WTC11 (cell line): ENCODE results near the gene CEP250. TPM values are rescaled to one million over a fixed set of nuclear protein-coding genes. Genes with fewer than 3 reads are reported as not detected.

ENCODE experiments used
- ATAC-seq: fragments of 200-7000 bp; cut with Tn5 transposase; 2 replicates; pipeline ENCODE4 v1.10.0; 2021; ENCODE audit warnings: mild to moderate bottlenecking, moderate library complexity
- CTCF ChIA-PET: fragments of 300-600 bp; sonication (Branson Sonifier 250); formaldehyde crosslinking; loops from one replicate; lab custom pipeline; 2021; ENCODE audit warnings: antibody characterized with exemption; lab: Charles Lee
- POLR2A ChIA-PET: fragments of 350-600 bp; sonication (Branson Sonifier 250); formaldehyde crosslinking; loops from one replicate; lab custom pipeline; 2021; ENCODE audit warnings: antibody characterized with exemption; lab: Charles Lee
- DNase-seq: peaks from one replicate; pipeline ENCODE4 v3.0.0; 2021; ENCODE audit warnings: low spot score
- H3K27ac Mint-ChIP-seq: 2 replicates; pipeline ENCODE4 v1.8.0; 2021; ENCODE audit warnings: mixed read lengths
- H3K27me3 Mint-ChIP-seq: 2 replicates; pipeline ENCODE4 v1.8.0; 2021; ENCODE audit warnings: low read depth, mild to moderate bottlenecking, moderate library complexity, mixed read lengths
- H3K36me3 Mint-ChIP-seq: 2 replicates; pipeline ENCODE4 v1.8.0; 2021; ENCODE audit warnings: mixed read lengths
- H3K4me1 Mint-ChIP-seq: 2 replicates; pipeline ENCODE4 v1.8.0; 2022; ENCODE audit warnings: mixed read lengths
- H3K4me3 Mint-ChIP-seq: 2 replicates; pipeline ENCODE4 v1.8.0; 2021; ENCODE audit warnings: mild to moderate bottlenecking, moderate library complexity, mixed read lengths
- H3K9me3 Mint-ChIP-seq: 2 replicates; pipeline ENCODE4 v1.8.0; 2021; ENCODE audit warnings: mixed read lengths
- CBFB ChIP-seq: sonication (generic); formaldehyde crosslinking; IDR thresholded peaks from 2 replicates; pipeline ENCODE4 v1.8.1; 2022; ENCODE audit warnings: mild to moderate bottlenecking, low read depth, missing genetic modification reagents
- ESRRA ChIP-seq: sonication (generic); formaldehyde crosslinking; IDR thresholded peaks from 2 replicates; pipeline ENCODE4 v1.8.1; 2022; ENCODE audit warnings: mild to moderate bottlenecking, missing genetic modification reagents, borderline replicate concordance
- FOXJ3 ChIP-seq: sonication (generic); formaldehyde crosslinking; IDR thresholded peaks from 2 replicates; pipeline ENCODE4 v1.9.0; 2021; ENCODE audit warnings: missing genetic modification reagents, mild to moderate bottlenecking, borderline replicate concordance
- FOXP1 ChIP-seq: sonication (generic); formaldehyde crosslinking; IDR thresholded peaks from 2 replicates; pipeline ENCODE4 v1.8.0; 2022; ENCODE audit warnings: missing genetic modification reagents, mild to moderate bottlenecking, moderate library complexity, borderline replicate concordance
- IRF2 ChIP-seq: sonication (generic); formaldehyde crosslinking; IDR thresholded peaks from 2 replicates; pipeline ENCODE4 v1.8.0; 2022; ENCODE audit warnings: low read depth, missing genetic modification reagents, borderline replicate concordance
- MXD4 ChIP-seq: fragments of 250-450 bp; sonication (Bioruptor Pico); IDR thresholded peaks from 2 replicates; pipeline ENCODE4 v1.8.0; 2021; ENCODE audit warnings: mild to moderate bottlenecking, moderate library complexity, borderline replicate concordance
- NFYB ChIP-seq: sonication (generic); formaldehyde crosslinking; conservative IDR thresholded peaks from 2 replicates; pipeline ENCODE4 v1.8.0; 2022; ENCODE audit warnings: low read depth, missing genetic modification reagents
- NR3C1 ChIP-seq: sonication (generic); formaldehyde crosslinking; conservative IDR thresholded peaks from 2 replicates; pipeline ENCODE4 v1.8.1; 2023; ENCODE audit warnings: low read depth, mild to moderate bottlenecking, missing genetic modification reagents
- PRRX2 ChIP-seq: fragments of 250-450 bp; sonication (Bioruptor Pico); IDR thresholded peaks from 2 replicates; pipeline ENCODE4 v1.8.0; 2021; ENCODE audit warnings: mild to moderate bottlenecking
- SMAD3 ChIP-seq: sonication (generic); formaldehyde crosslinking; IDR thresholded peaks from 2 replicates; pipeline ENCODE4 v1.8.0; 2022; ENCODE audit warnings: missing genetic modification reagents, mild to moderate bottlenecking, borderline replicate concordance
- SMAD4 ChIP-seq: sonication (generic); formaldehyde crosslinking; IDR thresholded peaks from 2 replicates; pipeline ENCODE4 v1.8.0; 2022; ENCODE audit warnings: mild to moderate bottlenecking, missing genetic modification reagents
- TEAD1 ChIP-seq: sonication (generic); formaldehyde crosslinking; IDR thresholded peaks from 2 replicates; pipeline ENCODE4 v1.8.0; 2022; ENCODE audit warnings: mild to moderate bottlenecking, missing genetic modification reagents
- ZBTB21 ChIP-seq: sonication (generic); formaldehyde crosslinking; IDR thresholded peaks from 2 replicates; pipeline ENCODE4 v1.8.1; 2023; ENCODE audit warnings: mild to moderate bottlenecking, missing genetic modification reagents, borderline replicate concordance
- ZNF138 ChIP-seq: sonication (generic); formaldehyde crosslinking; conservative IDR thresholded peaks from 2 replicates; pipeline ENCODE4 v1.8.1; 2022; ENCODE audit warnings: mild to moderate bottlenecking, moderate library complexity, missing genetic modification reagents
- ZNF232 ChIP-seq: sonication (generic); formaldehyde crosslinking; IDR thresholded peaks from 2 replicates; pipeline ENCODE4 v1.8.0; 2022; ENCODE audit warnings: mild to moderate bottlenecking, missing genetic modification reagents
- total RNA-seq: library from RNA; stranded (reverse); gene quantifications from 3 replicates; pipeline ENCODE4 v1.2.3, GENCODE V29; 2021
- TF ChIP-seq, protein P1 (sequence below): fragments of 200-600 bp; IDR thresholded peaks from 2 replicates; pipeline ENCODE4 v1.8.0; 2022; ENCODE audit warnings: antibody characterized with exemption
- TF ChIP-seq, protein P2 (sequence below): sonication (generic); formaldehyde crosslinking; IDR thresholded peaks from 2 replicates; pipeline ENCODE4 v1.8.1; 2023; ENCODE audit warnings: mild to moderate bottlenecking, missing genetic modification reagents
- TF ChIP-seq, protein P3 (sequence below): sonication (generic); formaldehyde crosslinking; IDR thresholded peaks from 2 replicates; pipeline ENCODE4 v1.8.1; 2023; ENCODE audit warnings: mild to moderate bottlenecking, missing genetic modification reagents
- TF ChIP-seq, protein P4 (sequence below): sonication (generic); formaldehyde crosslinking; IDR thresholded peaks from 2 replicates; pipeline ENCODE4 v1.8.0; 2023; ENCODE audit warnings: mild to moderate bottlenecking, missing genetic modification reagents
- TF ChIP-seq, protein P5 (sequence below): sonication (generic); formaldehyde crosslinking; IDR thresholded peaks from 2 replicates; pipeline ENCODE4 v1.8.1; 2023; ENCODE audit warnings: mild to moderate bottlenecking, missing genetic modification reagents, moderate library complexity
- TF ChIP-seq, protein P6 (sequence below): fragments of 250-450 bp; sonication (Bioruptor Pico); IDR thresholded peaks from 2 replicates; pipeline ENCODE4 v2.1.2; 2022; ENCODE audit warnings: mild to moderate bottlenecking, moderate library complexity
- TF ChIP-seq, protein P7 (sequence below): sonication (generic); formaldehyde crosslinking; IDR thresholded peaks from 2 replicates; pipeline ENCODE4 v1.8.0; 2023; ENCODE audit warnings: missing genetic modification reagents
- TF ChIP-seq, protein P8 (sequence below): fragments of 250-450 bp; sonication (Bioruptor Pico); IDR thresholded peaks from 2 replicates; pipeline ENCODE4 v1.9.0; 2021; ENCODE audit warnings: mild to moderate bottlenecking

CEP250 gene
- total RNA-seq, 1 experiment from 2014 or later = 63.1 TPM

DNA sequence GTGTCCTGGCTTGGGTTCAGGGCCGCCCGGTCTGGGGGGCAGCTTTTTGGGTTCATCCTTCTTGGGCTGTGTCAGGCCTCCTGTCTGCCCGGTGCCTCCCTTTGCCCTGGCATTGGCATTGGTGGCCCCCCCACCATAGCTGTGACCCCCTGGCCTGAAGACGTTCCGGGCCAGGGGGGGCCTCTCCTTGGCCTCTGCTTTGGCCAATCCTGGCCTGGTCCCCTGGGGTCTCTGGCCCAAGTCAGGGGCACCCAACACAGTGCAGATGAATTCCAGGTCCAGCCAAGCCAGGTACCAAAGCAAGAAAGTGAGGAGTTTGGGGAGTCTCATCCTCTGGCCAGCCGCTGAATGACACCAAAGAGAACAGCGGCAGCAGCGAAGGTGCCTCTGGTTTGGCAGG lies 17.8 kb upstream of the CEP250 start:
- CTCF ChIA-PET = interaction anchor here (0.8 to 3.0 kb wide), 2 partner anchors 10 to 96 kb away, joined by 3 to 28 read pairs; no protein-coding TSS in a partner anchor
- Mint-ChIP-seq H3K27ac (no peak overlapping the region), H3K36me3 (no peaks in the 10 kb centered on the region), H3K9me3 (no peaks in the 10 kb centered on the region), H3K4me1 (peaks cover 34% of the 10 kb centered on the region), H3K4me3 (no peak overlapping the region), H3K27me3 (no peaks in the 10 kb centered on the region; the same call in 1 of the 2 replicates)
- no peak for DNase-seq
- ATAC-seq = no peak
- TF ChIP-seq, protein P1, sequence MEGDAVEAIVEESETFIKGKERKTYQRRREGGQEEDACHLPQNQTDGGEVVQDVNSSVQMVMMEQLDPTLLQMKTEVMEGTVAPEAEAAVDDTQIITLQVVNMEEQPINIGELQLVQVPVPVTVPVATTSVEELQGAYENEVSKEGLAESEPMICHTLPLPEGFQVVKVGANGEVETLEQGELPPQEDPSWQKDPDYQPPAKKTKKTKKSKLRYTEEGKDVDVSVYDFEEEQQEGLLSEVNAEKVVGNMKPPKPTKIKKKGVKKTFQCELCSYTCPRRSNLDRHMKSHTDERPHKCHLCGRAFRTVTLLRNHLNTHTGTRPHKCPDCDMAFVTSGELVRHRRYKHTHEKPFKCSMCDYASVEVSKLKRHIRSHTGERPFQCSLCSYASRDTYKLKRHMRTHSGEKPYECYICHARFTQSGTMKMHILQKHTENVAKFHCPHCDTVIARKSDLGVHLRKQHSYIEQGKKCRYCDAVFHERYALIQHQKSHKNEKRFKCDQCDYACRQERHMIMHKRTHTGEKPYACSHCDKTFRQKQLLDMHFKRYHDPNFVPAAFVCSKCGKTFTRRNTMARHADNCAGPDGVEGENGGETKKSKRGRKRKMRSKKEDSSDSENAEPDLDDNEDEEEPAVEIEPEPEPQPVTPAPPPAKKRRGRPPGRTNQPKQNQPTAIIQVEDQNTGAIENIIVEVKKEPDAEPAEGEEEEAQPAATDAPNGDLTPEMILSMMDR = no peak
- TF ChIP-seq FOXP1 = no peak
- no peak for TF ChIP-seq ZBTB21 (CRISPR knock-in tag)
- TF ChIP-seq SMAD3 (CRISPR knock-in tag) = no peak
- no peak for TF ChIP-seq TEAD1 (CRISPR knock-in tag)
- no peak for TF ChIP-seq SMAD4 (CRISPR knock-in tag)
- no peak for TF ChIP-seq NFYB
- TF ChIP-seq ZNF138 = no peak
- TF ChIP-seq, protein P2, sequence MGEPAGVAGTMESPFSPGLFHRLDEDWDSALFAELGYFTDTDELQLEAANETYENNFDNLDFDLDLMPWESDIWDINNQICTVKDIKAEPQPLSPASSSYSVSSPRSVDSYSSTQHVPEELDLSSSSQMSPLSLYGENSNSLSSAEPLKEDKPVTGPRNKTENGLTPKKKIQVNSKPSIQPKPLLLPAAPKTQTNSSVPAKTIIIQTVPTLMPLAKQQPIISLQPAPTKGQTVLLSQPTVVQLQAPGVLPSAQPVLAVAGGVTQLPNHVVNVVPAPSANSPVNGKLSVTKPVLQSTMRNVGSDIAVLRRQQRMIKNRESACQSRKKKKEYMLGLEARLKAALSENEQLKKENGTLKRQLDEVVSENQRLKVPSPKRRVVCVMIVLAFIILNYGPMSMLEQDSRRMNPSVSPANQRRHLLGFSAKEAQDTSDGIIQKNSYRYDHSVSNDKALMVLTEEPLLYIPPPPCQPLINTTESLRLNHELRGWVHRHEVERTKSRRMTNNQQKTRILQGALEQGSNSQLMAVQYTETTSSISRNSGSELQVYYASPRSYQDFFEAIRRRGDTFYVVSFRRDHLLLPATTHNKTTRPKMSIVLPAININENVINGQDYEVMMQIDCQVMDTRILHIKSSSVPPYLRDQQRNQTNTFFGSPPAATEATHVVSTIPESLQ (CRISPR knock-in tag) = no peak
- TF ChIP-seq, protein P3, sequence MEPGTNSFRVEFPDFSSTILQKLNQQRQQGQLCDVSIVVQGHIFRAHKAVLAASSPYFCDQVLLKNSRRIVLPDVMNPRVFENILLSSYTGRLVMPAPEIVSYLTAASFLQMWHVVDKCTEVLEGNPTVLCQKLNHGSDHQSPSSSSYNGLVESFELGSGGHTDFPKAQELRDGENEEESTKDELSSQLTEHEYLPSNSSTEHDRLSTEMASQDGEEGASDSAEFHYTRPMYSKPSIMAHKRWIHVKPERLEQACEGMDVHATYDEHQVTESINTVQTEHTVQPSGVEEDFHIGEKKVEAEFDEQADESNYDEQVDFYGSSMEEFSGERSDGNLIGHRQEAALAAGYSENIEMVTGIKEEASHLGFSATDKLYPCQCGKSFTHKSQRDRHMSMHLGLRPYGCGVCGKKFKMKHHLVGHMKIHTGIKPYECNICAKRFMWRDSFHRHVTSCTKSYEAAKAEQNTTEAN (CRISPR knock-in tag) = no peak
- no peak for TF ChIP-seq PRRX2 (CRISPR knock-in tag)
- no peak for TF ChIP-seq MXD4
- no peak for TF ChIP-seq ESRRA (CRISPR knock-in tag)
- TF ChIP-seq, protein P4, sequence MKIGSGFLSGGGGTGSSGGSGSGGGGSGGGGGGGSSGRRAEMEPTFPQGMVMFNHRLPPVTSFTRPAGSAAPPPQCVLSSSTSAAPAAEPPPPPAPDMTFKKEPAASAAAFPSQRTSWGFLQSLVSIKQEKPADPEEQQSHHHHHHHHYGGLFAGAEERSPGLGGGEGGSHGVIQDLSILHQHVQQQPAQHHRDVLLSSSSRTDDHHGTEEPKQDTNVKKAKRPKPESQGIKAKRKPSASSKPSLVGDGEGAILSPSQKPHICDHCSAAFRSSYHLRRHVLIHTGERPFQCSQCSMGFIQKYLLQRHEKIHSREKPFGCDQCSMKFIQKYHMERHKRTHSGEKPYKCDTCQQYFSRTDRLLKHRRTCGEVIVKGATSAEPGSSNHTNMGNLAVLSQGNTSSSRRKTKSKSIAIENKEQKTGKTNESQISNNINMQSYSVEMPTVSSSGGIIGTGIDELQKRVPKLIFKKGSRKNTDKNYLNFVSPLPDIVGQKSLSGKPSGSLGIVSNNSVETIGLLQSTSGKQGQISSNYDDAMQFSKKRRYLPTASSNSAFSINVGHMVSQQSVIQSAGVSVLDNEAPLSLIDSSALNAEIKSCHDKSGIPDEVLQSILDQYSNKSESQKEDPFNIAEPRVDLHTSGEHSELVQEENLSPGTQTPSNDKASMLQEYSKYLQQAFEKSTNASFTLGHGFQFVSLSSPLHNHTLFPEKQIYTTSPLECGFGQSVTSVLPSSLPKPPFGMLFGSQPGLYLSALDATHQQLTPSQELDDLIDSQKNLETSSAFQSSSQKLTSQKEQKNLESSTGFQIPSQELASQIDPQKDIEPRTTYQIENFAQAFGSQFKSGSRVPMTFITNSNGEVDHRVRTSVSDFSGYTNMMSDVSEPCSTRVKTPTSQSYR (CRISPR knock-in tag) = no peak
- POLR2A ChIA-PET = interaction anchor here (0.6 to 1.2 kb wide), 2 partner anchors 17 to 411 kb away, joined by 3 to 4 read pairs; no protein-coding TSS in a partner anchor

DNA sequence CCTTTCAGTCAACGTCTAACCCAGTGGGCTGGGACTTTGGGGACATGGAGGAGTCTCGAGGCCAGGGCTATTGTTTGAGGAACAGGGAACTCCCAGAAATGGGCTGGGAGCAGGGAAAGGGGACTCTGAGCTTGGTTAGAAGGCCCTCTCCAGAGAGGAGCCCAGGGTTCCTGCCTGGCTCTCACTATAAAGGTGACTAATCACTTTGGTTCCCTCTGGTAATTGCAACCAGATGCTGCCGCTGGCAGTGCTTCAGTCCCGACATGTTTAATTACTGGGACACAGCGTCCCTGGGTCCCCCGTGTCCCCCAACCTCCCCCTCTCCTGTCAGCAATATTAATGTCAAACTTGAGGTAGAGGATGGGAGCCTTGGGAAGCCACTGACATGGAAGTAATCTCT lies 12.4 kb upstream of the CEP250 start:
- no peak overlapping the region for H3K4me3 Mint-ChIP-seq
- ATAC-seq = no peak
- H3K27ac Mint-ChIP-seq = no peak overlapping the region
- H3K4me1 Mint-ChIP-seq = peaks cover 17% of the 10 kb centered on the region
- no peak for DNase-seq
- H3K27me3 Mint-ChIP-seq = no peaks in the 10 kb centered on the region
- TF ChIP-seq IRF2 (CRISPR knock-in tag) = no peak
- TF ChIP-seq, protein P5, sequence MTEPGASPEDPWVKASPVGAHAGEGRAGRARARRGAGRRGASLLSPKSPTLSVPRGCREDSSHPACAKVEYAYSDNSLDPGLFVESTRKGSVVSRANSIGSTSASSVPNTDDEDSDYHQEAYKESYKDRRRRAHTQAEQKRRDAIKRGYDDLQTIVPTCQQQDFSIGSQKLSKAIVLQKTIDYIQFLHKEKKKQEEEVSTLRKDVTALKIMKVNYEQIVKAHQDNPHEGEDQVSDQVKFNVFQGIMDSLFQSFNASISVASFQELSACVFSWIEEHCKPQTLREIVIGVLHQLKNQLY = no peak
- TF ChIP-seq NR3C1 = no peak
- no peak for TF ChIP-seq CBFB (CRISPR knock-in tag)
- TF ChIP-seq, protein P6, sequence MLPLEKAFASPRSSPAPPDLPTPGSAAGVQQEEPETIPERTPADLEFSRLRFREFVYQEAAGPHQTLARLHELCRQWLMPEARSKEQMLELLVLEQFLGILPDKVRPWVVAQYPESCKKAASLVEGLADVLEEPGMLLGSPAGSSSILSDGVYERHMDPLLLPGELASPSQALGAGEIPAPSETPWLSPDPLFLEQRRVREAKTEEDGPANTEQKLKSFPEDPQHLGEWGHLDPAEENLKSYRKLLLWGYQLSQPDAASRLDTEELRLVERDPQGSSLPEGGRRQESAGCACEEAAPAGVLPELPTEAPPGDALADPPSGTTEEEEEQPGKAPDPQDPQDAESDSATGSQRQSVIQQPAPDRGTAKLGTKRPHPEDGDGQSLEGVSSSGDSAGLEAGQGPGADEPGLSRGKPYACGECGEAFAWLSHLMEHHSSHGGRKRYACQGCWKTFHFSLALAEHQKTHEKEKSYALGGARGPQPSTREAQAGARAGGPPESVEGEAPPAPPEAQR = no peak
- TF ChIP-seq, protein P7, sequence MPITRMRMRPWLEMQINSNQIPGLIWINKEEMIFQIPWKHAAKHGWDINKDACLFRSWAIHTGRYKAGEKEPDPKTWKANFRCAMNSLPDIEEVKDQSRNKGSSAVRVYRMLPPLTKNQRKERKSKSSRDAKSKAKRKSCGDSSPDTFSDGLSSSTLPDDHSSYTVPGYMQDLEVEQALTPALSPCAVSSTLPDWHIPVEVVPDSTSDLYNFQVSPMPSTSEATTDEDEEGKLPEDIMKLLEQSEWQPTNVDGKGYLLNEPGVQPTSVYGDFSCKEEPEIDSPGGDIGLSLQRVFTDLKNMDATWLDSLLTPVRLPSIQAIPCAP (CRISPR knock-in tag) = no peak
- TF ChIP-seq, protein P8, sequence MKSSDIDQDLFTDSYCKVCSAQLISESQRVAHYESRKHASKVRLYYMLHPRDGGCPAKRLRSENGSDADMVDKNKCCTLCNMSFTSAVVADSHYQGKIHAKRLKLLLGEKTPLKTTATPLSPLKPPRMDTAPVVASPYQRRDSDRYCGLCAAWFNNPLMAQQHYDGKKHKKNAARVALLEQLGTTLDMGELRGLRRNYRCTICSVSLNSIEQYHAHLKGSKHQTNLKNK (CRISPR knock-in tag) = no peak
- TF ChIP-seq ZNF232 (CRISPR knock-in tag) = no peak
- no peak for TF ChIP-seq FOXJ3 (CRISPR knock-in tag)
- TF ChIP-seq, protein P2 (CRISPR knock-in tag) = no peak
- TF ChIP-seq, all 79 proteins: peak for 0
- Mint-ChIP-seq H3K36me3 (no peaks in the 10 kb centered on the region), H3K9me3 (no peaks in the 10 kb centered on the region)
- CTCF ChIA-PET = interaction anchor here (0.7 to 1.5 kb wide), 3 partner anchors 130 to 161 kb away, joined by 3 to 4 read pairs (median 3); no protein-coding TSS in a partner anchor
- POLR2A ChIA-PET = no interaction called here
